HL-60/S4 treated with phorbol 12-myristate 13-acetate at 8.2 ng/mL for 4 days and 3 days (cell line): ENCODE data around the gene CDPF1.
"Not testable (repeated sequence)": the region's sequence is repeated elsewhere in the genome, so short reads cannot be mapped to it uniquely, and the experiment has no call there.

ENCODE experiments used
- in situ Hi-C: fragments of 300-500 bp; cut with MboI; formaldehyde crosslinking; loops from 2 replicates; pipeline ENCODE4 v1.15.0; 2022; ENCODE audit warnings: low sequenced_read_pairs

CDPF1 gene

DNA sequence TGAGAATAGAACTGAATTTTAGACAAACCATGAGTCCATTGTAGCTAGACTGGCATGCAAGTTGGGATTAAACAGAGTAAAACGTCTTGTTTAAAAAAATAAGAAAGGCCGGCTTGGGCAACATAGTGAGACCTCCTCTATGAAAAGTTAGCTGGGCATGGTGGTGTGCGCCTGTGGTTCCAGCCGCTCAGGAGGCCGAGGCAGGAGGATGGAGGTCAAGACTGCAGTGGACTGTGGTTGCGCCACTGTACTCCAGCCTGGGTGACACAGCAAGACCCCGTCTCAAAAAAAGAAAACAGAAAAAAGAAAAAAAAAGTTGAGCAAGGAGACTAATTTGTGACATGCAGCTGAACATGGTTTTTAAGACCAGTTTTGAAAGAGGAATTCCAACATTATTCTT, 23.5 kb downstream of the CDPF1 start:
- in situ Hi-C loops: no loop called here

DNA sequence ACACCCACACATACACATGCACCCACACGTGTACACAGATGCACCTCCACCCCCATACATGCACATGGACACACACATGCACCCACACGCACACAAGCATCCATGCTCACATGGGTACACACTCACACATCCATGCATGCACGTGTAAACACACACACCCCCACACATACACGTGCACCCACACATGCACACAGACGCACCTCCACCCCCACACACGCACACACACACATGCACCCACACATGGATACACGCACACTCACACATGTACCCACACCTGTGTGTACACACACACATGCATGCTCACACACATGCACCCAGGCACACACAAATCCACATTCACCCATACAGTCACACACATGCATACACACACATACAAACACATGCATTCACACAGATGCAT, 24.5 kb downstream of the CDPF1 start:
- in situ Hi-C loops: no loop called here

DNA sequence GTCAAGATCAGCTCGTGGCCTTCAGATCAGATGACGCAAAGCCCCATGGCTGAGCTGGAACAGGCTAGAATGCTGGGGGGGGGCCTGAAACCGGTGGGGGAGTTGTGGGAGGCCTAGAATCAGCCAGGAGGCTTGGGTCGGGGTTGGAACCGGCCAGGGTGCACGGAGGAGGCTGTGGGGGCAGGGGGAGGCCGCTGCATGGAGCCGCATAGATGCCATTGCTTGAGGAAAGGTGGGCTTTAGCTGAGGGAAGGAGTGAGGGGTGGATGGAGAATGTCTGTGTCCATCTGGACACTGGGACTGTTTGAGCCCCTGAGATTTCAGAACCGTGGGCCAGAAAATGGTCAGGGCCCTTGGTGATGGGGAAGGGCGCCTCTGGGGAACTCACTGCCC, 25.2 kb downstream of the CDPF1 start:
- in situ Hi-C loops: no loop called here

DNA sequence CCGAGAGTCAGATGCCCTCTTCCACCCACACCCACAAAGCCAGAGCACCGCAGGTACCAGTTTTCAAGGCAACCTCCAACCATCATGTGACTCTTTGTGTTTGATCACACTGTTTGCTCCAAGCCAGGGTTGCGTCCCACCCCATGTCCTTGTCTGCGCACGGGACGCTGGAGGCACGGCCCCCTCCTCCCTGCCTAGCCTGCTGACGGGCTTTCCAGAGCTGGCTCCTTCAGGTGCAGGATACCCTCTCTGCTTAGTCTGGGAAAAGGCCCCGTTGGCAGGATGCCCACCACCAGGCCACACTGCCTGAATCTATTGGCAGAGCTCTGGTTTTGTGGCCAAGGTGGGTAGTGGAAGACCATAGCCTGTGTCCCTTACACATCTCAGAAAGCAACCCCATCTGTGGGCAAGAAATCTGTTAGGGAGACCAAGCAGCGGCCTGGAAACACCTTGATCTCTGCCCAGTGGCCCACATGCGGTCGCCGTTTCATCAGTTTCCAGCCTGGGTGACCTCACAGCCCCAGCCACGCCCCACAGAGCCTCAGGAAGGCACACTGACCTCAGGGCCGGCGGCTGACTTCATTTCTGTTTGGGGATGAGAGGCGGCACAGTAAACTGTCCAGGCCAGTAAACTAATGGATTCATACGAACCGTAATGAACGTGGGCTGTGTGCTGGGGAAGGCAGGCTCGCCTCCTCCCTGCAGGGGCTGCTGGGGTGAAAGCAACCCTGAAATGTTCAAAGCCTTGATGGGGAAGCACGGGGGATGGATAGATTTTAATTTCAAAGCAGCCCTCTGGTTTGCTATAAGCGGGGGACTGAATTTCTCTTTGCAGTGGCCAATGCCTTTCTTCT, 25.8 kb downstream of the CDPF1 start:
- in situ Hi-C loops: no loop called here

DNA sequence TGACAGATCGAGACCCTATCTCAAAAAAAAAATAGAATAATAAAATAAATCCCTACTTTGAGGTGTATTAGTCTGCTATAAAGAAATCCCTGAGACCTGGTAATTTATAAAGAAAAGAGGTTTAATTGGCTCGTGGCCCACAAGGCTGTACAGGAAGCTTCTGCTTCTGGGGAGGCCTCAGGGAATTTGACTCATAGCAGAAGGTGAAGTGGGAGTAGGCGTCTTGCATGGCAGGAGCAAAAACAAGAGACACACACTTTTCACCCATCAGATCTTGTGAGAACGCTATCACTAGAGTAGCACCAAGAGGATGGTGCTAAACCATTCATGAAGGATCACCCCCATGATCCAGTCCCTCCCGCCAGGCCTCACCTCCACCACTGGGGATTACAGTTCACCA, 29.2 kb downstream of the CDPF1 start:
- in situ Hi-C loops: no loop called here

DNA sequence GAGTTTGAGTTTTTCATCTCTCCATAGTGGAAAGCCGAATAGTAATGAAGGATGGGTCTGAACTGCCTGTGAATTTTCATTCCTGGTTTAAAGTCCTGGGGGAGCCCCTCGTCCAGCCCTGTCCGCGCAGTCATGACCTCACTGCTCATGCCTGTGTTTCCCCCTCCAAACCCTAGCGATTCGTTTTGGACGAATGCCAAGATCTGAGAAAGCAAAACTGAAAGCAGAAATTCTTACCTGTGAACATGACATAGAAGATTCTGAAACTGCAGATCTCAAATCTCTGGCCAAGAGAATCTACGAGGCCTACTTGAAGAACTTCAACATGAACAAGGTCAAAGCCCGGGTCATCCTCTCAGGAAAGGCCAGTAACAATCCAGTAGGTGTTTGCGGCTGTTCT, 30.5 kb downstream of the CDPF1 start:
- in situ Hi-C loops: no loop called here

DNA sequence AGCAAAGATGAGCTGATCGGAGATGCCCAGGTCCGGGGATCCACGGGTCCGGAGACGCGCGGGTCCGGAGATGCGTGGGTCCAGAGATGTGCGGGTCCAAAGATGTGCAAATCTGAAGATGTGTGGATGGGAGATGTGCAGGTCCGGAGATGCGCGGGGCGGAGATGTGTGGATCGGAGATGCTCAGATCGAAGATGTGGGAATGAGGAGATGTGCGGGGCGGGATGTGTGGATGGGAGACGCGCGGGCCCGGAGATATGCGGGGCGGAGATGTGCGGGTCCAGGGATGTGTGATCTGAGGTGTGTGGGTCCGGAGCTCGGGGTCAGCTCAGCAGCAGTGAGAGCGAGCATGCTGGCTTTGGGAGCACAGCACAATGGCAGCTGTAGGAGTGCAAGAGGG, 35.5 kb downstream of the CDPF1 start:
- in situ Hi-C loops: no loop called here

DNA sequence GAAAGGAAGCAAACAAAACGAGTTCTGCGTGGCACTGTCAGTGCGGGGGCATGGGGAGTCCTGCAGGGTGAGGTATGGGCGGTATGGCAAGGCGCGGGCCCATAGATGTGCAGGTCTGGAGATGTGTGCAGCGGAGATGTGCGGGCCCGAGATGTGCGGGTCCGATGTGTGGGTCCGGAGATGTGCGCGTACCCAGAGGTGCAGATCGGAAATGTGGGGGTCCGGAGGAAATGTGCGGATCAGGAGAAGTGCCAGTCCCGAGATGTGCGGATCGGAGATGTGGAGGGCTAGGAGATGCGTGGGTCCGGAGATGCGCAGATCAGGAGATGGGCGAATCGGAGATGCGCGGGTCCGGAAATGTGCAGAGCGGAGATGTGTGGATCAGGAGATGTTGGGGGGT, 35.9 kb downstream of the CDPF1 start:
- in situ Hi-C loops: no loop called here

DNA sequence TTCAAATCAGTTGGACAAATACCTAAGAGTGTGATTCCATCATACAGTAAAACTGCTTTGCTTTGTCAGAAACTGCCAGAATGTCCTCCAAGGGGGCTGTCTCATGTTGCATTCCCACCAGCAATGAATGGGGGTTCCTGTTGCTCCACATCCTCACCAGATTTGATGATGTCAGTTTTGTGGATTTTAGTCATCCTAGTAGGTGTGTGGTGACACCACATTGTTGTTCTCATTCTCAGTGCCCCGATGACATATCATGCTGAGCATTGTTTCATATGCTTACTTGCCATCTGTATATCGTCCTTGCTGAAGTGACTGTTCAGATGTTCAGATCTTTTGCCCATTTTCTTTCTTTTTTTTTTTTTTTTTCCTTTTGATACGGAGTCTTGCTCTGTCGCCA, 37.0 kb downstream of the CDPF1 start:
- in situ Hi-C loops: no loop called here

DNA sequence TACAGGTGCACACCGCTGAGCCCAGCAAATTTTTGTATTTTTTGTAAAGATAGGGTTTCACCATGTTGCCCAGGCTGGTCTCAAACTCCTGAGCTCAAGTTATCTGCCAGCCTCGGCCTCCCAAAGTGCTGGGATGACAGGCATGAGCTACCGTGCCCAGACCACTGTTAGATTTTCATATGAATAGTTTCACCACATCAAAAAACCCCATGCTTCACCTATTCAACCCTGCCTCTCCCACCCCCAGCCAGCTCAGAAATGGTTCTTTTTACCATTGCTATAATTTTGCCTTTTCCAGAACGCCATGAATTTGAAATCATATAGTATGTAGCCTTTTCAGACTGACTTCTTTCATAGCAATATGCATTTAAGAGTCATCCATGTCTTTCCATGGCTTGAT, 37.9 kb downstream of the CDPF1 start:
- in situ Hi-C loops: no loop called here

DNA sequence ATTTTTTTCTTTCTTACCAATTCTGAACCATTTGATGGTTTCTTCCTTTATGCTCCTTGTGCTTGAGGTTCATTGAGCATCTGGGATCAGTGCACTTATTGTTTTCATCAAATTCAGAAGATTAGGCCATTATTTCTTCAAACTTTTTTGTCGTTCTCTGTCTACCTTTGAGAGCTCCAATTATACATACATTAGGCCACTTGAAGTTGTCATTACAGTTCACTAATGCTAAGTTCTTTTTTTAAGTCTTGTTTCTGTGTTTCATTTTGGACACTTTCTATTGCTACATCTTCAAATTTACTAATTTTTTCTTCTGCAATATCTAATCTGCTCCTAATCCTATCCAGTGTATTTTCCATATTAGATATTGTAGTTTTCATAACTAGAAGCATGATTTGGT, 40.8 kb downstream of the CDPF1 start:
- in situ Hi-C loops: no loop called here

DNA sequence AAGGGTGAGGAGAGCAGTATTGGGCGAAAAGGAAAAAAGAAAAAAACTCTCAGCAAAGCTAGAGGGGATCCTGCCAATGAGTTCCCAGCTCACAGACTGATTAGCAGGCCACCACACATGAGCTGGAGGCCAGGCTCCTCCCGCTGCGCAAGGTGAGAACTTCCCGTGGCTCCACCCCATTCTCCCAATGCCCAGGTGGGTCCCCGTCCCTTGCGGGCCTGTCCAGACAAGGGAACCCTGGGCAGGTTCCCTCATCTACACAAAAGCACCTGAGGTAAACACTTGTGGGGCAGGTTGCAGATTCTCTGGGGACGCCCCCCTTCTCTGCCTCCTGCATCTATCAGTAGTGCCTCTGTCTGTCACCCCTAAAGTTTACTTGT, 46.5 kb downstream of the CDPF1 start:
- in situ Hi-C loops: no loop called here

DNA sequence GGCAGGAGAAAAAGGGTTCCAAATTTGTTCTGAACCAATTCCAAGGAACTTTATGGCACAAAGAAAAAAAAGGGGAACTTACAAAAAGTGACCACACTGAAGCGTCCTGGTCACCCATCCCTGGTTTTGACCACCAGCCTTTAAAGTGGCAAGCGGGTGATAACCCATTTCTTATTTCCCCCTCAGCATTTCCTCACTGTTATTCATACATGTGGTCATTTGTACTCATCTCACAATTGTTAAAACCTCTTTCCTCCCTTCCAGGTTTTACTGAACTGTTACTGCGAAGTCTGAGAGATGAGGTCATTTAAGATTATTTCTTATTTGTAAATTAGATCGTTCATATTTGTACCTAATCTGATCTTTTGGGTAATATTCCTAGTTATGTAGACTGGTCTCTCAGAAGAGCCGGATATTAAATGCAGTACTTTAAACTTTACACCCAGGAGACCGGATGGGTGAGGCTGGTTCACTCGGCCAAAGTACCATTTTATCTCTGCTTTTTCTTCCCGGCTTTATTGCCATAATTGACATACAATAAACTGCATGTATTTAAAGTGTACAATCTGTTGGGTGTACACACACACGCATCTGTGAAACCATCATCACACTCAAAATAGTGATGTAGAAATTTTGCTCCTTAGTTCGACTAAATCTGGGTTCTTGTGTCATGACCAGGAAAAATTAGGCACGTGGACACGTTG, 47.0 kb downstream of the CDPF1 start:
- in situ Hi-C loops: no loop called here

DNA sequence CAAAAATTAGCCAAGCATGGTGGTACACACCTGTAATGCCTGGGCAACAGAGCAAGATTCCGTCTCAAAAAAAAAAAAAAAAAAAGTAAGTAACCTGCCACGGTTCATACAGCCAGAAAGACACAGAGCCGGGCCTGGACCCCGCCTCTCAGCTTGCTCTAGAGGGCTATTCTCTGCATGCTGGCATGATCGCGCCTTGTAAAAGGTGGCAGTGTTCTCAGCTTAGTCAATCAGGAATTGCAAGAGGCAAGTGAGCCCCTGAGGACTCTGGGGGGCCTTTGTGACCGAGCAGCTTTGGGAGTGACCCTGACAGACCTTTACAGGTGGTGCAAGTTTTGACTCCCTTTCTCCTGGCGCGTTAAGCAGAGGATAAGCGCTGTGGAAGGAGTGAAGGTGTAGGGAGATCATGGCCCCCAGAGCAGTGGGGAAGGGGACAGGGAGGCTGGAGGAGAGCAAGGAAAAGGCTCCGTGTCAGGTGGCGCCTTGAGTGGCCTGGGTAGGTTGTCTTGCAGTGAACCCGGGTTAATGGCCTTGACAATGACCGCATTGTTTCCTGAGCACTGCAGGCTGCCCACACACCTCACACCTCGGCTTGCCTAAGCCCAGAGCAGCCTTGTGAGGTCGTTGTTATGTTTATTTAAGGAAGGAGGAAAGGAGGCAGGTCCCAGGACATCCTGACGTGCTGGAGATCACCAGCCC, 48.9 kb downstream of the CDPF1 start:
- in situ Hi-C loops: no loop called here

DNA sequence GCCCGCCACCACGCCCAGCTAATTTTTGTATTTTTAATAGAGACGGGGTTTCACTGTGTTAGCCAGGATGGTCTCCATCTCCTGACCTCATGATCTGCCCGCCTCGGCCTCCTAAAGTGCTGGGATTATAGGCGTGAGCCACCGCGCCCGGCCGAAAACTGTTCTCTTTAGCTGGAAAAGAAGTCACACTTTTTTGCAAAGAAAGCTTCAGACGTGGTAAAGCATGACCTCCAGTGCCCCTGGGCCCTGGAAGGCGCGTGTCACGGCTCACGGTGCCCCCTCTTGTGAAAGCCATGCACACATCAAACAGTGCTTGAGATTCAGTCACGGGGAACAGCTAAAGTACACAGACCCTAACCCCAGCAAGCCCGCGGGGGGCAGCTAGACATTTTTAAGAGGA, 51.3 kb downstream of the CDPF1 start:
- in situ Hi-C loops: not testable (repeated sequence)

DNA sequence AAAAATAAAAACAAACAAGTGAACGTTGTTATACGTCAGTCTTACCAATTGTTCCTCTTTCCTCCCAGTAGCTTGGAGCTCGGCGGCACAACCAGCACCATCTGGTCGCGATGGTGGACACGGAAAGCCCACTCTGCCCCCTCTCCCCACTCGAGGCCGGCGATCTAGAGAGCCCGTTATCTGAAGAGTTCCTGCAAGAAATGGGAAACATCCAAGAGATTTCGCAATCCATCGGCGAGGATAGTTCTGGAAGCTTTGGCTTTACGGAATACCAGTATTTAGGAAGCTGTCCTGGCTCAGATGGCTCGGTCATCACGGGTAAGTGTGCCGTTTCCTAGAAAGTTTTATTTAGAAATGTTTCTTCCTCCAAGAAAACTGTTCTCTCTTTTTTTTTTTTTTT, 51.8 kb downstream of the CDPF1 start:
- in situ Hi-C loops: no loop called here

DNA sequence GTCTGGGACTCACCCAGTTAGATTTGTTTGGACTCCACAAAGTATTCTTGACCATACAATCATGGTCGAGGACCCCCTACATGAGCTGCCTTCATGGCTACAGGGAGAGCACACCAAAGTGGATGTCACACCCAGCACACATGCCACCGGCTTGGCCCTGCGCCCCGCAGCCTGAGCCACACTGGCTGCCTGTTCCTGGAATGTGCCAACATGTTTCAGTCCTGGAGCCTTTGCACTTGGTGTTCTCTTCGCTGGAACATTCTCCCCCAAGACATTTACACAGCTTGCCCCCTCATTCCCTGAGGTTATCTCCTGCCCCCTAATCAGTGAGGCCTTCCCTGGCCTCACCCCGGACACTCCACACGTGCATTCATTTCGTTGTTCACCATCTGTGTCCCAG, 53.8 kb downstream of the CDPF1 start:
- in situ Hi-C loops: no loop called here

DNA sequence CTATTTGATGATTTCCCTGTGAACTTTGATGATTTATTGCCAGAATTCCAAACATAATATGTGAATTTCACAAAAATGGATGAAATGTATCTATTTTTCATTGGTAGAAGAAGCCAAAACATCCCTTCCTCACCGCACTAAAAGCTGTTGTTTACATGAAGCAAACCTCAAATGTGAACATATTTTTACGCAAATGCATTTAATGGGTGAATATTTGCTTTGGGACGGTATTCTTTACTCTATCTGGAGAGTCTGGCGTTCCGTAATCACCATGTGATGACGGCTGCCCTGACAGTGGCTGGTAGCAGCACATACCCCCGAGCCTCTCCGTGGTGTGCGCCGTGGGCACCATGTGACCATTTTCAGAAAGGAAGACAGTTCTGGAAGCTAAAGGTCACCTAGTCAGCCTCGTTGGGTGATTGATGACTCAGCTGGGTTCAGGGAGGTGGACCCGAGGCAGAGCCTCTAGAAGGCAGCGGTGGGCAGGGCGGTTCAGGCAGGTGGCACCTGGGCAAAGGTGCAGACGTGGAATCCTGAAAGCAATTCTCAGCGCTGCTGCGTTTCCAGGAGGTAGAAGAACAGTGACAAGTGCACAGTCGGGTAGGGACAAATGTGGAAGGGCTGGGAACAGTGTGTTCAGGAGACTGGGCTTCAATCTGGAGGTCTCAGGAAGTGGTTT, 54.5 kb downstream of the CDPF1 start:
- in situ Hi-C loops: no loop called here
